Sigmoid colon (tissue), 7 donors: Measurements from ENCODE around the gene TRMT61A. TPM values are rescaled to one million over a fixed set of nuclear protein-coding genes. Genes with fewer than 3 reads are reported as not detected.

Experiments
- DNase-seq: peaks from one replicate; pipeline ENCODE4 v3.0.0-alpha.2; 2019
- H3K27ac ChIP-seq, 4 donors: fragments of 200-600 bp; sonication (generic); one replicate each; pipeline ENCODE4 v1.5.1; 2016 to 2019; ENCODE audit warnings: mild to moderate bottlenecking in 1 of 4
- H3K27me3 ChIP-seq, 3 donors: fragments of 200-600 bp; sonication (generic); one replicate each; pipeline ENCODE4 v1.5.1; 2019; ENCODE audit warnings: mild to moderate bottlenecking in 1 of 3
- H3K36me3 ChIP-seq, 4 donors: fragments of 200-600 bp; sonication (generic); one replicate each; pipeline ENCODE4 v1.5.1; 2016 to 2019
- H3K4me1 ChIP-seq, 4 donors: fragments of 200-600 bp; sonication (generic); one replicate each; pipeline ENCODE4 v1.5.1; 2017 to 2019
- H3K4me3 ChIP-seq, 4 donors: fragments of 200-600 bp; sonication (generic); one replicate each; pipeline ENCODE4 v1.5.1; 2017 to 2019; ENCODE audit warnings: mild to moderate bottlenecking in 2 of 4, moderate library complexity in 1 of 4
- H3K9me3 ChIP-seq, 4 donors: fragments of 200-600 bp in 3 of 4; sonication (generic) in 3 of 4; one replicate each; pipeline versions ENCODE4 v1.5.1 to v1.6.1; 2013 to 2019
- CTCF ChIP-seq, 4 experiments: fragments of 450-650 bp in 3 of 4; fragments of 200-600 bp in 1 of 4; IDR thresholded peaks; one replicate each; pipeline ENCODE4 v1.5.1; 2016 to 2019; ENCODE audit warnings: antibody characterized with exemption in 4 of 4, mild to moderate bottlenecking in 3 of 4, moderate library complexity in 2 of 4
- EP300 ChIP-seq, 4 donors: sonication (generic); formaldehyde crosslinking; IDR thresholded peaks; one replicate each; pipeline ENCODE4 v1.6.1; 2017; ENCODE audit warnings: antibody characterized with exemption in 4 of 4
- POLR2A ChIP-seq, 2 donors: fragments of 450-650 bp; IDR thresholded peaks; one replicate each; pipeline ENCODE4 v1.6.1; 2016; ENCODE audit warnings: antibody characterized with exemption in 2 of 2, mild to moderate bottlenecking in 2 of 2, moderate library complexity in 2 of 2
- POLR2AphosphoS5 ChIP-seq, 4 donors: sonication (generic); formaldehyde crosslinking; IDR thresholded peaks; one replicate each; pipeline ENCODE4 v1.6.1; 2017; ENCODE audit warnings: antibody characterized with exemption in 4 of 4
- WGBS, 2 donors: extraction: QIAGEN DNeasy Blood & Tissue Kit; methylation state at CpG; one replicate each; pipeline ENCODE4 v1.1.7; 2013; 5-methylcytosine and 5-hydroxymethylcytosine counted together
- intact Hi-C: fragments of 100-400 bp; cut with DNase I; formaldehyde crosslinking; loops from one replicate; pipeline ENCODE4 v1.15.1; 2023
- polyA plus RNA-seq, 3 donors: library from polyadenylated mRNA; stranded (reverse); fragments of 200-250 nt; gene quantifications; one replicate each; pipeline ENCODE4 v1.2.3, GENCODE V29; 2013
- small RNA-seq, 3 donors: library from RNA; depleted of rRNA; stranded (forward); fragments of <200 nt; gene quantifications; one replicate each; pipeline ENCODE3, GENCODE V24; 2016
- total RNA-seq, 4 donors: library from RNA; depleted of rRNA; stranded (reverse); fragments of >200 nt; gene quantifications; one replicate each; pipeline ENCODE4 v1.1.0, GENCODE V29; 2016
- donor health status: healthy with polysubstance abuse.
- donor health status: Bipolar disorder and iron deficiency.
- donor health status: healthy.

Gene TRMT61A
- total and polyA plus RNA-seq, 7 donors: 4.2 to 27.2 (median 20.2) TPM

GRCh38 chr14:103581206-103581605 is 52.2 kb downstream of the TRMT61A start:
- H3K9me3 ChIP-seq: no peaks in the 10 kb centered on the region
- intact Hi-C loops: no loop called here
- H3K36me3 ChIP-seq: peaks cover 0 to 38% (median 11%) of the 10 kb centered on the region in 4 donors
- TF ChIP-seq EP300 (IDR thresholded peaks at IDR 0.05): no peak
- TF ChIP-seq POLR2A (IDR thresholded peaks at IDR 0.05): no peak
- H3K4me1 ChIP-seq: peaks cover 0 to 15% (median 13%) of the 10 kb centered on the region in 4 donors
- no peaks in the 10 kb centered on the region for H3K27me3 ChIP-seq
- no peak overlapping the region for H3K27ac ChIP-seq
- DNase-seq: no peak
- WGBS, 2 donors: 95 to 96% methylated on average over 11 of the region's 11 CpGs
- no peak overlapping the region for H3K4me3 ChIP-seq

GRCh38 chr14:103581954-103582703 is 53.1 kb downstream of the TRMT61A start:
- TF ChIP-seq CTCF (IDR thresholded peaks at IDR 0.05) (no peak), EP300 (IDR thresholded peaks at IDR 0.05) (no peak), POLR2AphosphoS5 (IDR thresholded peaks at IDR 0.05) (no peak), POLR2A (IDR thresholded peaks at IDR 0.05) (no peak)
- no peak for DNase-seq
- WGBS, 2 donors: 57 to 88% methylated on average over 26 of the region's 26 CpGs
- no peaks in the 10 kb centered on the region for H3K27me3 ChIP-seq
- H3K4me3 ChIP-seq: no peak overlapping the region
- intact Hi-C loops: no loop called here
- H3K27ac ChIP-seq: no peak overlapping the region
- H3K36me3 ChIP-seq: peaks cover 0 to 38% (median 11%) of the 10 kb centered on the region in 4 donors
- no peaks in the 10 kb centered on the region for H3K9me3 ChIP-seq
- H3K4me1 ChIP-seq: peaks cover 0 to 5% (median 4%) of the 10 kb centered on the region in 4 donors

- no peak for DNase-seq
- Histone ChIP-seq H3K4me3 (no peak overlapping the region), H3K36me3 (peaks cover 0 to 47% (median 11%) of the 10 kb centered on the region in 4 donors), H3K27me3 (no peaks in the 10 kb centered on the region), H3K27ac (no peak overlapping the region), H3K4me1 (no peaks in the 10 kb centered on the region), H3K9me3 (no peaks in the 10 kb centered on the region)
- intact Hi-C loops: no loop called here
- TF ChIP-seq CTCF (IDR thresholded peaks at IDR 0.05): no peak
- TF ChIP-seq POLR2AphosphoS5 (IDR thresholded peaks at IDR 0.05): no peak
- no peak for TF ChIP-seq EP300 (IDR thresholded peaks at IDR 0.05)
- TF ChIP-seq POLR2A (IDR thresholded peaks at IDR 0.05): no peak
- 87 to 91% methylated on average over 11 of the region's 11 CpGs for WGBS, 2 donors
Measured at GRCh38 chr14:103584326-103584915, 55.4 kb downstream of the TRMT61A start.

Small RNA genes within 50 kb of the gene (small RNA-seq; reads per million reads assigned to genes)
- gene RNU4-68P: 0 to 0.11 (median 0.07) reads per million in 3 donors
- gene RNU7-160P: 0 reads per million in 3 donors

Other genes with a start within 250 kb of the TRMT61A start
- 100 to 1,000 TPM; 170 to 305 (median 215) TPM for gene EIF5, start 195.0 kb upstream of the TRMT61A start, total RNA-seq
- 100 to 1,000 TPM in 1 of 3 donors, 10 to 100 TPM in 2; 70.3 to 138 (median 87.2) TPM for gene EIF5, start 195.0 kb upstream of the TRMT61A start, polyA plus RNA-seq
- 100 to 1,000 TPM in 2 of 4 donors, 10 to 100 TPM in 2; 66.7 to 104 (median 87.0) TPM for gene MARK3, start 143.8 kb upstream of the TRMT61A start, total RNA-seq
- 10 to 100 TPM; 21.6 to 41.8 (median 25.4) TPM for gene MARK3, start 143.8 kb upstream of the TRMT61A start, polyA plus RNA-seq
- 1,000 to 10,000 TPM; 1,303 to 1,696 (median 1,494) TPM for gene CKB, start 6.4 kb upstream of the TRMT61A start, total RNA-seq
- gene CKB, start 6.4 kb upstream of the TRMT61A start, polyA plus RNA-seq: 1,000 to 10,000 TPM in 2 of 3 donors, 100 to 1,000 TPM in 1; 905 to 2,176 (median 1,086) TPM
- 10 to 100 TPM; 18.6 to 27.1 (median 24.9) TPM for gene BAG5, start 33.5 kb downstream of the TRMT61A start, total RNA-seq
- gene BAG5, start 33.5 kb downstream of the TRMT61A start, polyA plus RNA-seq: 10 to 100 TPM; 13.2 to 15.6 (median 14.6) TPM
- gene COA8, start 33.8 kb downstream of the TRMT61A start, total RNA-seq: 10 to 100 TPM; 35.7 to 39.0 (median 37.5) TPM
- 10 to 100 TPM; 33.9 to 67.3 (median 65.7) TPM for gene COA8, start 33.8 kb downstream of the TRMT61A start, polyA plus RNA-seq
- 100 to 1,000 TPM; 216 to 399 (median 277) TPM for gene KLC1, start 100.0 kb downstream of the TRMT61A start, total RNA-seq
- gene KLC1, start 100.0 kb downstream of the TRMT61A start, polyA plus RNA-seq: 10 to 100 TPM; 25.0 to 81.2 (median 37.8) TPM
- gene XRCC3, start 186.3 kb downstream of the TRMT61A start, total RNA-seq: 1 to 10 TPM; 1.8 to 7.5 (median 2.0) TPM
- 10 to 100 TPM in 1 of 3 donors, 1 to 10 TPM in 2; 3.6 to 15.7 (median 5.1) TPM for gene XRCC3, start 186.3 kb downstream of the TRMT61A start, polyA plus RNA-seq
- 100 to 1,000 TPM in 1 of 4 donors, 10 to 100 TPM in 3; 84.2 to 106 (median 89.4) TPM for gene ZFYVE21, start 186.6 kb downstream of the TRMT61A start, total RNA-seq
- 10 to 100 TPM; 41.7 to 90.1 (median 61.7) TPM for gene ZFYVE21, start 186.6 kb downstream of the TRMT61A start, polyA plus RNA-seq